SK-N-SH treated with all-trans-retinoic acid at 6 μM for 48 hours (cell line): ENCODE data around the gene HMMR.
A peak's percentile ranks its signal among the peaks of the same experiment; 100 is the strongest.

ENCODE experiments used
- ATAC-seq: fragments of 200-7000 bp; cut with Tn5 transposase; 3 replicates; pipeline ENCODE4 v1.9.1; 2020; ENCODE audit warnings: mild to moderate bottlenecking, moderate library complexity
- BACH2 ChIP-seq: fragments of 250-450 bp; sonication (Bioruptor Pico); IDR thresholded peaks from 2 replicates; pipeline ENCODE4 v1.9.0; 2021; ENCODE audit warnings: mild to moderate bottlenecking, borderline replicate concordance
- CSDC2 ChIP-seq: fragments of 250-450 bp; sonication (Bioruptor Pico); IDR thresholded peaks from 2 replicates; pipeline ENCODE4 v1.5.0; 2020; ENCODE audit warnings: mild to moderate bottlenecking, moderate library complexity
- CSRNP3 ChIP-seq: fragments of 250-450 bp; sonication (Bioruptor Pico); IDR thresholded peaks from 2 replicates; pipeline ENCODE4 v1.5.1; 2021; ENCODE audit warnings: mild to moderate bottlenecking, moderate library complexity
- ESRRG ChIP-seq: fragments of 250-450 bp; sonication (Bioruptor Pico); IDR thresholded peaks from 2 replicates; pipeline ENCODE4 v1.6.1; 2021; ENCODE audit warnings: mild to moderate bottlenecking
- ISL1 ChIP-seq: fragments of 250-450 bp; sonication (Bioruptor Pico); IDR thresholded peaks from 2 replicates; pipeline ENCODE4 v2.1.2; 2022; ENCODE audit warnings: mild to moderate bottlenecking, moderate library complexity
- OSR1 ChIP-seq: fragments of 250-450 bp; sonication (Bioruptor Pico); IDR thresholded peaks from 2 replicates; pipeline ENCODE4 v1.8.0; 2022; ENCODE audit warnings: moderate library complexity, mild to moderate bottlenecking, inconsistent platforms
- PATZ1 ChIP-seq: fragments of 250-450 bp; sonication (Bioruptor Pico); IDR thresholded peaks from 2 replicates; pipeline ENCODE4 v1.8.0; 2020; ENCODE audit warnings: mild to moderate bottlenecking, moderate library complexity, borderline replicate concordance
- POU6F1 ChIP-seq: fragments of 250-450 bp; sonication (Bioruptor Pico); IDR thresholded peaks from 2 replicates; pipeline ENCODE4 v1.8.0; 2021; ENCODE audit warnings: low read depth, mild to moderate bottlenecking, moderate library complexity, borderline replicate concordance
- RARB ChIP-seq: fragments of 250-450 bp; sonication (Bioruptor Pico); IDR thresholded peaks from 2 replicates; pipeline ENCODE4 v1.8.0; 2021; ENCODE audit warnings: mild to moderate bottlenecking, moderate library complexity
- TCF4 ChIP-seq: fragments of 250-450 bp; sonication (Bioruptor Pico); IDR thresholded peaks from 2 replicates; pipeline ENCODE4 v1.8.0; 2021; ENCODE audit warnings: mild to moderate bottlenecking, moderate library complexity, borderline replicate concordance
- TOX ChIP-seq: fragments of 250-450 bp; sonication (Bioruptor Pico); IDR thresholded peaks from 2 replicates; pipeline ENCODE4 v1.8.0; 2021; ENCODE audit warnings: mild to moderate bottlenecking, moderate library complexity, borderline replicate concordance
- TSHZ2 ChIP-seq: fragments of 250-450 bp; sonication (Bioruptor Pico); IDR thresholded peaks from 2 replicates; pipeline ENCODE4 v1.5.0; 2020; ENCODE audit warnings: mild to moderate bottlenecking, moderate library complexity
- ZC3H10 ChIP-seq: fragments of 250-450 bp; sonication (Bioruptor Pico); IDR thresholded peaks from 2 replicates; pipeline ENCODE4 v1.5.1; 2021; ENCODE audit warnings: mild to moderate bottlenecking, moderate library complexity
- ZFP30 ChIP-seq: fragments of 450-650 bp; formaldehyde crosslinking; IDR thresholded peaks from 2 replicates; pipeline ENCODE4 v1.5.0; 2022; ENCODE audit warnings: mild to moderate bottlenecking, moderate library complexity
- ZNF565 ChIP-seq: fragments of 450-650 bp; formaldehyde crosslinking; conservative IDR thresholded peaks from 2 replicates; pipeline ENCODE4 v1.5.0; 2020; ENCODE audit warnings: low read depth, mild to moderate bottlenecking, moderate library complexity
- ZNF70 ChIP-seq: fragments of 450-650 bp; formaldehyde crosslinking; IDR thresholded peaks from 2 replicates; pipeline ENCODE4 v1.5.0; 2020; ENCODE audit warnings: mild to moderate bottlenecking, moderate library complexity
- ZNF8 ChIP-seq: fragments of 450-650 bp; formaldehyde crosslinking; IDR thresholded peaks from 2 replicates; pipeline ENCODE4 v1.5.0; 2020; ENCODE audit warnings: mild to moderate bottlenecking, moderate library complexity

HMMR gene

GRCh38 chr5:163489055-163489744, 28.8 kb downstream of the HMMR start:
- peak; percentile 77 for ATAC-seq
- no peak for TF ChIP-seq ESRRG (CRISPR knock-in tag)
- peak; percentile 93 for TF ChIP-seq ZFP30 (CRISPR knock-in tag)

GRCh38 chr5:163489745-163490075, 29.3 kb downstream of the HMMR start:
- TF ChIP-seq ISL1 (CRISPR knock-in tag) (no peak), OSR1 (CRISPR knock-in tag) (no peak), RARB (CRISPR knock-in tag) (no peak), ESRRG (CRISPR knock-in tag) (no peak), TOX (CRISPR knock-in tag) (no peak)

DNA sequence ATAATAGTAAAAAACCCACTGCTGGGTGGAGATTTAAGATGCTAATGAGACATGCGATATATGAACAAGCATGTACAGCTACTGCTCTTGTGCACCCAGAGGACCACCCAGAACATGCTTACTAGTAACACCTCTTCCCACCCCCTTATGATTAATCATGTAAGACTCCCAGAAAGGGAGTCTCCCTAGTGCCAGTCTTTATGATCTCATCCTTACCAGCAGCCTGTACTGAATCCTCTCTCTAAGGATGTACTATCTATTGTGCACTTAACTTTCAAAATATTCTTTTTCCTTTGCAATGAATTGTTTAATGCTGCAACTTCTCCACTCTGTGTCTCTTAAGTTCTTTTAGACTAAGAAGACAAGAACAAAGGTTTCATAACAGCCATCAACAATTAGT, 35.9 kb downstream of the HMMR start:
- no peak for ATAC-seq
- TF ChIP-seq CSDC2 (CRISPR knock-in tag) (no peak), CSRNP3 (no peak), OSR1 (CRISPR knock-in tag) (no peak), TCF4 (CRISPR knock-in tag) (no peak), PATZ1 (CRISPR knock-in tag) (no peak), ISL1 (CRISPR knock-in tag) (no peak), ZNF70 (CRISPR knock-in tag) (no peak)
- TF ChIP-seq, all 23 proteins: peak for 0

More at GRCh38 chr5:163489745-163490075, 29.3 kb downstream of the HMMR start:
- no peak for ATAC-seq

DNA sequence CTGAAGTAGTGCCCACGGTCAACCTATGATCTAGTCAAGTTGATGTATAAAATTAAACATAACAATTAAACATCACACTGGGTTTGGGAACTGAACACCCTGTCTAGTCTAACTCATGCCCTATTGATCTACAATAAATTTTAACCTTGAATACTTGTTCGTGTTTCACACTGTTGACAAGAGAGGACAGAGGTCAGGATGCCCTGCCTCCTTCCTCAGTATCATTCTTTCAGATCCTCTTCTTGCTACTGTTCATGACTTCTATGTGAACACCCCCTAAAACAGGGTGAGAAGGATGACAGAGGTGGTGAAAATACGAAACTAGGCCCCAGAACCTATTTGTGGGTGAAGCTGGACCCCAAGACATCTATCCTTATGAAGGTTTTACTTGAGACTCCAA, 36.9 kb downstream of the HMMR start:
- TF ChIP-seq TSHZ2 (CRISPR knock-in tag) (no peak), PATZ1 (CRISPR knock-in tag) (no peak), ZNF565 (CRISPR knock-in tag) (no peak), TCF4 (CRISPR knock-in tag) (no peak)
- no peak for ATAC-seq

GRCh38 chr5:163498886-163499285, 38.5 kb downstream of the HMMR start:
- TF ChIP-seq ISL1 (CRISPR knock-in tag) (no peak), BACH2 (CRISPR knock-in tag) (no peak), CSDC2 (CRISPR knock-in tag) (no peak), ZNF70 (CRISPR knock-in tag) (no peak), RARB (CRISPR knock-in tag) (no peak), TSHZ2 (CRISPR knock-in tag) (no peak), ZC3H10 (no peak), ZFP30 (CRISPR knock-in tag) (no peak), ZNF8 (CRISPR knock-in tag) (no peak), POU6F1 (CRISPR knock-in tag) (no peak), CSRNP3 (no peak)
- ATAC-seq: no peak
